HEK293 (cell line): ENCODE data around the gene RPL27.

ENCODE experiments used
- CTCF ChIA-PET: fragments of 350-600 bp; formaldehyde crosslinking; extraction: SDS; loops from one replicate; lab custom pipeline; 2021; ENCODE audit warnings: antibody characterized with exemption; lab: Yijun Ruan, JAX
- POLR2A ChIA-PET: fragments of 300-600 bp; formaldehyde crosslinking; extraction: SDS; loops from one replicate; lab custom pipeline; 2020; ENCODE audit warnings: antibody characterized with exemption, inconsistent platforms; lab: Yijun Ruan, JAX
- H3K27ac ChIP-seq: fragments of 200-500 bp; sonication (Bioruptor generic); 2 replicates; pipeline ENCODE4 v1.5.1; 2014; ENCODE audit warnings: low read depth, low read length, control low read depth, inconsistent platforms; ENCODE audit errors: extremely low read depth
- H3K36me3 ChIP-seq, 2 experiments: fragments of 200-500 bp in 1 of 2; sonication (Bioruptor generic) in 1 of 2; 1 replicate in 1 of 2; 2 replicates in 1 of 2; pipeline ENCODE4 v1.5.1; 2014 to 2017; ENCODE audit warnings: inconsistent platforms in 2 of 2, low read length in 2 of 2; ENCODE audit not compliant: control insufficient read depth in 2 of 2, insufficient read depth in 1 of 2
- H3K4me1 ChIP-seq: fragments of 200-500 bp; sonication (Bioruptor generic); 2 replicates; pipeline ENCODE4 v1.5.1; 2014; ENCODE audit warnings: mild to moderate bottlenecking, low read length, inconsistent platforms; ENCODE audit not compliant: control insufficient read depth, insufficient read depth
- H3K4me3 ChIP-seq: 2 replicates; pipeline ENCODE4 v1.5.1; 2011; ENCODE audit warnings: low read depth, mild to moderate bottlenecking, control low read depth, low read length, moderate library complexity
- H3K9me3 ChIP-seq: fragments of 200-500 bp; sonication (Bioruptor generic); 2 replicates; pipeline ENCODE4 v1.5.1; 2014; ENCODE audit warnings: low read depth, low read length, inconsistent platforms; ENCODE audit not compliant: control insufficient read depth, insufficient read depth
- HOXA7 ChIP-seq: sonication (generic); formaldehyde crosslinking; IDR thresholded peaks from 2 replicates; pipeline ENCODE4 v1.8.1; 2022; ENCODE audit warnings: missing genetic modification reagents, borderline replicate concordance
- ZBTB17 ChIP-seq: fragments of 450-650 bp; formaldehyde crosslinking; IDR thresholded peaks from 2 replicates; pipeline ENCODE4 v1.5.1; 2016; ENCODE audit warnings: missing biosample characterization, missing genetic modification characterization
- ZBTB20 ChIP-seq: fragments of 450-650 bp; formaldehyde crosslinking; IDR thresholded peaks from 2 replicates; pipeline ENCODE4 v1.5.1; 2016; ENCODE audit warnings: missing biosample characterization, missing genetic modification characterization
- ZBTB7A ChIP-seq: fragments of 450-650 bp; formaldehyde crosslinking; IDR thresholded peaks from 2 replicates; pipeline ENCODE4 v1.5.1; 2016; ENCODE audit warnings: low read depth, missing biosample characterization, missing genetic modification characterization
- ZEB2 ChIP-seq: fragments of 450-650 bp; formaldehyde crosslinking; IDR thresholded peaks from 2 replicates; pipeline ENCODE4 v1.5.1; 2016; ENCODE audit warnings: missing biosample characterization, missing genetic modification characterization
- ZFHX2 ChIP-seq: fragments of 450-650 bp; formaldehyde crosslinking; conservative IDR thresholded peaks from 2 replicates; pipeline ENCODE4 v1.5.1; 2016; ENCODE audit warnings: missing biosample characterization, missing genetic modification characterization
- ZFP41 ChIP-seq: fragments of 450-650 bp; formaldehyde crosslinking; IDR thresholded peaks from 2 replicates; pipeline ENCODE4 v1.5.1; 2016; ENCODE audit warnings: missing biosample characterization, missing genetic modification characterization, borderline replicate concordance
- ZFP69B ChIP-seq: fragments of 450-650 bp; formaldehyde crosslinking; IDR thresholded peaks from 2 replicates; pipeline ENCODE4 v1.5.1; 2016; ENCODE audit warnings: missing biosample characterization, missing genetic modification characterization
- ZNF624 ChIP-seq: fragments of 450-650 bp; formaldehyde crosslinking; IDR thresholded peaks from 2 replicates; pipeline ENCODE4 v1.5.1; 2017; ENCODE audit warnings: missing biosample characterization, missing genetic modification characterization
- ZNF670 ChIP-seq: fragments of 450-650 bp; formaldehyde crosslinking; IDR thresholded peaks from 2 replicates; pipeline ENCODE4 v1.5.1; 2016; ENCODE audit warnings: missing biosample characterization, missing genetic modification characterization, low read depth
- ZNF777 ChIP-seq: fragments of 450-650 bp; formaldehyde crosslinking; IDR thresholded peaks from 2 replicates; pipeline ENCODE4 v1.5.1; 2017; ENCODE audit warnings: missing biosample characterization, missing genetic modification characterization, borderline replicate concordance
- ZSCAN16 ChIP-seq: fragments of 450-650 bp; formaldehyde crosslinking; IDR thresholded peaks from 2 replicates; pipeline ENCODE4 v1.5.1; 2016; ENCODE audit warnings: missing biosample characterization, missing genetic modification characterization
- ZSCAN23 ChIP-seq: fragments of 450-650 bp; formaldehyde crosslinking; IDR thresholded peaks from 2 replicates; pipeline ENCODE4 v1.5.1; 2016; ENCODE audit warnings: missing biosample characterization, missing genetic modification characterization
- ZXDB ChIP-seq: fragments of 450-650 bp; formaldehyde crosslinking; IDR thresholded peaks from 2 replicates; pipeline ENCODE4 v1.5.1; 2016; ENCODE audit warnings: missing biosample characterization, missing genetic modification characterization
- TF ChIP-seq, protein P1 (sequence below): fragments of 450-650 bp; formaldehyde crosslinking; IDR thresholded peaks from 2 replicates; pipeline ENCODE4 v1.5.1; 2016; ENCODE audit warnings: missing biosample characterization, missing genetic modification characterization
- TF ChIP-seq, protein P2 (sequence below): sonication (generic); formaldehyde crosslinking; IDR thresholded peaks from 2 replicates; pipeline ENCODE4 v1.8.1; 2022; ENCODE audit warnings: mild to moderate bottlenecking, moderate library complexity, missing genetic modification reagents
- TF ChIP-seq, protein P3 (sequence below): fragments of 450-650 bp; formaldehyde crosslinking; IDR thresholded peaks from 2 replicates; pipeline ENCODE4 v1.5.1; 2016; ENCODE audit warnings: missing biosample characterization, missing genetic modification characterization
- TF ChIP-seq, protein P4 (sequence below): fragments of 450-650 bp; IDR thresholded peaks from 2 replicates; pipeline ENCODE4 v1.5.1; 2018; ENCODE audit warnings: missing biosample characterization, mild to moderate bottlenecking, missing genetic modification characterization
- TF ChIP-seq, protein P5 (sequence below): fragments of 450-650 bp; formaldehyde crosslinking; IDR thresholded peaks from 2 replicates; pipeline ENCODE4 v1.5.1; 2017; ENCODE audit warnings: missing biosample characterization, mild to moderate bottlenecking, missing genetic modification characterization, moderate library complexity
- TF ChIP-seq, protein P6 (sequence below): fragments of 450-650 bp; formaldehyde crosslinking; IDR thresholded peaks from 2 replicates; pipeline ENCODE4 v1.5.1; 2016; ENCODE audit warnings: missing biosample characterization, missing genetic modification characterization
- TF ChIP-seq, protein P7 (sequence below): fragments of 450-650 bp; formaldehyde crosslinking; optimal IDR thresholded peaks from 2 replicates; pipeline ENCODE3; 2016; ENCODE audit warnings: missing biosample characterization, mild to moderate bottlenecking, missing genetic modification characterization

Gene RPL27

DNA sequence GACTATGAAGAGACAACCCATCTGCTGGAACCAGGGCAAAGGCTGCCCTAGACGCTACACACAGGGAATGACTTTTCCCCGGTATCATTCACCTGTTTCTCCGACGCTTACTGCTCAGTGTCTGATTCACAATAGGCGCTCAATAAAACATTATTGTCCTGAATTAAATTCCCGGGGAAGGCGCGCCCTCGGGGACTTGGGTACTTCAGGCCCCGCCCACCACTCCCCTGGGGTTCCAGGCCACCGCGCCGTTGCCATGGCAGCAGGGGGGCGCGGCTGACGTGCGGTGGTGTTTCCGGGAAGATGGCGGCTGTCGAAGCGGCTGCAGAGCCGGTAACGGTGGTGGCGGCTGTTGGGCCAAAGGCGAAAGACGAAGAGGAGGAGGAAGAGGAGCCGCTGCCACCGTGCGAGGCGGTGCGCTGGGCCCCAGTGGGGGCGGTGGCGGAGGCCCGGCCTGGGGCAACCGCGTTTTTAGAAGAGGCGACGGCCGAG is 17.9 kb upstream of the RPL27 start, which contains the start of gene RUNDC1 (continued):
- TF ChIP-seq, protein P1, sequence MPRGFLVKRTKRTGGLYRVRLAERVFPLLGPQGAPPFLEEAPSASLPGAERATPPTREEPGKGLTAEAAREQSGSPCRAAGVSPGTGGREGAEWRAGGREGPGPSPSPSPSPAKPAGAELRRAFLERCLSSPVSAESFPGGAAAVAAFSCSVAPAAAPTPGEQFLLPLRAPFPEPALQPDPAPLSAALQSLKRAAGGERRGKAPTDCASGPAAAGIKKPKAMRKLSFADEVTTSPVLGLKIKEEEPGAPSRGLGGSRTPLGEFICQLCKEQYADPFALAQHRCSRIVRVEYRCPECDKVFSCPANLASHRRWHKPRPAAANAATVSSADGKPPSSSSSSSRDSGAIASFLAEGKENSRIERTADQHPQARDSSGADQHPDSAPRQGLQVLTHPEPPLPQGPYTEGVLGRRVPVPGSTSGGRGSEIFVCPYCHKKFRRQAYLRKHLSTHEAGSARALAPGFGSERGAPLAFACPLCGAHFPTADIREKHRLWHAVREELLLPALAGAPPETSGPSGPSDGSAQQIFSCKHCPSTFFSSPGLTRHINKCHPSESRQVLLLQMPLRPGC (tag by site-specific recombination) = peak; percentile 19; the same call in 1 of the 2 replicates
- TF ChIP-seq ZNF624 = no peak

DNA sequence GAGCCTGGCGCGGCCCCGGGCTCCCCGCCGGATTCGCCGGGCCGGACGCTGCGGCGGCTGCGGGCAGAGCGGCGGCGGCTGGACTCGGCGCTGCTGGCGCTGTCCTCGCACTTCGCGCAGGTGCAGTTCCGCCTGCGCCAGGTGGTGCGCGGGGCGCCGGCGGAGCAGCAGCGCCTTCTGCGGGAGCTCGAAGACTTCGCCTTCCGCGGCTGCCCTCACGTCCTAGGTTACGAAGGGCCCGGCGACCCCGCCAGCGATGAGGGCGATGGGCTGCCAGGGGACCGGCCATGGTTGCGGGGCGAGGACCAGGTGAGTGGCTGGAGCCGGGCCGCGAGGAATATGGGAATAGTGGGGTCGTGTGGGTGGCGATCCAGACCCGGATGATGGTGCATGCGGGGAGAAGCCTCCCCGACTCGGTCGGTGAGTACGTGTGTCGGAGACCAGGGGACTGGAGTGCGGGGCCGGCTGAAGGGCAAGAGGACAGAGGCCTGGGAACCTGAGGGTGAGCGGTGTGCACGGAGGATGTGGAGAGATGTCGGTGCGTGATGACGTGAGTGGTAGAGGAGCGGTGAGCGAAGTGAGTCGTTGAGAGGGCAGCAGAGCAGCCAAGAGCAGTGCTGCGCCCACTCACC is 17.3 kb upstream of the RPL27 start:
- peaks cover 10% of the 10 kb centered on the region for H3K4me1 ChIP-seq
- H3K36me3 ChIP-seq = peaks cover 9 to 16% of the 10 kb centered on the region in 2 experiments
- CTCF ChIA-PET = interaction anchor here (0.6 to 1.0 kb wide), 2 partner anchors 14 to 17 kb away, joined by 3 read pairs; partner anchors contain the start of gene RPL27
- no peaks in the 10 kb centered on the region for H3K9me3 ChIP-seq
- H3K27ac ChIP-seq = peak overlapping the region; percentile 78
- POLR2A ChIA-PET = interaction anchor here (2.2 to 4.2 kb wide), 2 partner anchors 15 to 17 kb away, joined by 7 to 26 read pairs; partner anchors contain the start of gene RPL27
- H3K4me3 ChIP-seq = peak overlapping the region; percentile 85
- TF ChIP-seq ZEB2 (tag by site-specific recombination) = peak; percentile 51
- TF ChIP-seq, protein P2, sequence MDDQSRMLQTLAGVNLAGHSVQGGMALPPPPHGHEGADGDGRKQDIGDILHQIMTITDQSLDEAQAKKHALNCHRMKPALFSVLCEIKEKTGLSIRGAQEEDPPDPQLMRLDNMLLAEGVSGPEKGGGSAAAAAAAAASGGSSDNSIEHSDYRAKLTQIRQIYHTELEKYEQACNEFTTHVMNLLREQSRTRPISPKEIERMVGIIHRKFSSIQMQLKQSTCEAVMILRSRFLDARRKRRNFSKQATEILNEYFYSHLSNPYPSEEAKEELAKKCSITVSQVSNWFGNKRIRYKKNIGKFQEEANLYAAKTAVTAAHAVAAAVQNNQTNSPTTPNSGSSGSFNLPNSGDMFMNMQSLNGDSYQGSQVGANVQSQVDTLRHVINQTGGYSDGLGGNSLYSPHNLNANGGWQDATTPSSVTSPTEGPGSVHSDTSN (CRISPR knock-in tag) = 0 out of 2 replicates have a peak, but pooled peaks have one; percentile 42
- TF ChIP-seq, protein P3, sequence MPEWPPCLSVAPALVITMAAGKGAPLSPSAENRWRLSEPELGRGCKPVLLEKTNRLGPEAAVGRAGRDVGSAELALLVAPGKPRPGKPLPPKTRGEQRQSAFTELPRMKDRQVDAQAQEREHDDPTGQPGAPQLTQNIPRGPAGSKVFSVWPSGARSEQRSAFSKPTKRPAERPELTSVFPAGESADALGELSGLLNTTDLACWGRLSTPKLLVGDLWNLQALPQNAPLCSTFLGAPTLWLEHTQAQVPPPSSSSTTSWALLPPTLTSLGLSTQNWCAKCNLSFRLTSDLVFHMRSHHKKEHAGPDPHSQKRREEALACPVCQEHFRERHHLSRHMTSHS (tag by site-specific recombination) = no peak
- TF ChIP-seq ZFP69B (tag by site-specific recombination) = peak; percentile 57; the same call in 1 of the 2 replicates
- no peak for TF ChIP-seq ZXDB (tag by site-specific recombination)
- TF ChIP-seq, protein P4, sequence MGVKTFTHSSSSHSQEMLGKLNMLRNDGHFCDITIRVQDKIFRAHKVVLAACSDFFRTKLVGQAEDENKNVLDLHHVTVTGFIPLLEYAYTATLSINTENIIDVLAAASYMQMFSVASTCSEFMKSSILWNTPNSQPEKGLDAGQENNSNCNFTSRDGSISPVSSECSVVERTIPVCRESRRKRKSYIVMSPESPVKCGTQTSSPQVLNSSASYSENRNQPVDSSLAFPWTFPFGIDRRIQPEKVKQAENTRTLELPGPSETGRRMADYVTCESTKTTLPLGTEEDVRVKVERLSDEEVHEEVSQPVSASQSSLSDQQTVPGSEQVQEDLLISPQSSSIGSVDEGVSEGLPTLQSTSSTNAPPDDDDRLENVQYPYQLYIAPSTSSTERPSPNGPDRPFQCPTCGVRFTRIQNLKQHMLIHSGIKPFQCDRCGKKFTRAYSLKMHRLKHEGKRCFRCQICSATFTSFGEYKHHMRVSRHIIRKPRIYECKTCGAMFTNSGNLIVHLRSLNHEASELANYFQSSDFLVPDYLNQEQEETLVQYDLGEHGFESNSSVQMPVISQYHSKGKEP (tag by site-specific recombination) = peak; percentile 41; the same call in 1 of the 2 replicates
- TF ChIP-seq ZBTB17 = peak; percentile 90
- TF ChIP-seq ZSCAN16 (tag by site-specific recombination) = no peak
- TF ChIP-seq HOXA7 (CRISPR knock-in tag) = no peak
- TF ChIP-seq, protein P5, sequence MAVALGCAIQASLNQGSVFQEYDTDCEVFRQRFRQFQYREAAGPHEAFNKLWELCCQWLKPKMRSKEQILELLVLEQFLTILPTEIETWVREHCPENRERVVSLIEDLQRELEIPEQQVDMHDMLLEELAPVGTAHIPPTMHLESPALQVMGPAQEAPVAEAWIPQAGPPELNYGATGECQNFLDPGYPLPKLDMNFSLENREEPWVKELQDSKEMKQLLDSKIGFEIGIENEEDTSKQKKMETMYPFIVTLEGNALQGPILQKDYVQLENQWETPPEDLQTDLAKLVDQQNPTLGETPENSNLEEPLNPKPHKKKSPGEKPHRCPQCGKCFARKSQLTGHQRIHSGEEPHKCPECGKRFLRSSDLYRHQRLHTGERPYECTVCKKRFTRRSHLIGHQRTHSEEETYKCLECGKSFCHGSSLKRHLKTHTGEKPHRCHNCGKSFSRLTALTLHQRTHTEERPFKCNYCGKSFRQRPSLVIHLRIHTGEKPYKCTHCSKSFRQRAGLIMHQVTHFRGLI (tag by site-specific recombination) = no peak
- no peak for TF ChIP-seq ZSCAN23 (tag by site-specific recombination)
- TF ChIP-seq, protein P6, sequence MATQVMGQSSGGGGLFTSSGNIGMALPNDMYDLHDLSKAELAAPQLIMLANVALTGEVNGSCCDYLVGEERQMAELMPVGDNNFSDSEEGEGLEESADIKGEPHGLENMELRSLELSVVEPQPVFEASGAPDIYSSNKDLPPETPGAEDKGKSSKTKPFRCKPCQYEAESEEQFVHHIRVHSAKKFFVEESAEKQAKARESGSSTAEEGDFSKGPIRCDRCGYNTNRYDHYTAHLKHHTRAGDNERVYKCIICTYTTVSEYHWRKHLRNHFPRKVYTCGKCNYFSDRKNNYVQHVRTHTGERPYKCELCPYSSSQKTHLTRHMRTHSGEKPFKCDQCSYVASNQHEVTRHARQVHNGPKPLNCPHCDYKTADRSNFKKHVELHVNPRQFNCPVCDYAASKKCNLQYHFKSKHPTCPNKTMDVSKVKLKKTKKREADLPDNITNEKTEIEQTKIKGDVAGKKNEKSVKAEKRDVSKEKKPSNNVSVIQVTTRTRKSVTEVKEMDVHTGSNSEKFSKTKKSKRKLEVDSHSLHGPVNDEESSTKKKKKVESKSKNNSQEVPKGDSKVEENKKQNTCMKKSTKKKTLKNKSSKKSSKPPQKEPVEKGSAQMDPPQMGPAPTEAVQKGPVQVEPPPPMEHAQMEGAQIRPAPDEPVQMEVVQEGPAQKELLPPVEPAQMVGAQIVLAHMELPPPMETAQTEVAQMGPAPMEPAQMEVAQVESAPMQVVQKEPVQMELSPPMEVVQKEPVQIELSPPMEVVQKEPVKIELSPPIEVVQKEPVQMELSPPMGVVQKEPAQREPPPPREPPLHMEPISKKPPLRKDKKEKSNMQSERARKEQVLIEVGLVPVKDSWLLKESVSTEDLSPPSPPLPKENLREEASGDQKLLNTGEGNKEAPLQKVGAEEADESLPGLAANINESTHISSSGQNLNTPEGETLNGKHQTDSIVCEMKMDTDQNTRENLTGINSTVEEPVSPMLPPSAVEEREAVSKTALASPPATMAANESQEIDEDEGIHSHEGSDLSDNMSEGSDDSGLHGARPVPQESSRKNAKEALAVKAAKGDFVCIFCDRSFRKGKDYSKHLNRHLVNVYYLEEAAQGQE = peak; percentile 24; the same call in 1 of the 2 replicates
- peak; percentile 68 for TF ChIP-seq ZFHX2 (tag by site-specific recombination)
- no peak for TF ChIP-seq ZBTB7A (tag by site-specific recombination)
- TF ChIP-seq, protein P7, sequence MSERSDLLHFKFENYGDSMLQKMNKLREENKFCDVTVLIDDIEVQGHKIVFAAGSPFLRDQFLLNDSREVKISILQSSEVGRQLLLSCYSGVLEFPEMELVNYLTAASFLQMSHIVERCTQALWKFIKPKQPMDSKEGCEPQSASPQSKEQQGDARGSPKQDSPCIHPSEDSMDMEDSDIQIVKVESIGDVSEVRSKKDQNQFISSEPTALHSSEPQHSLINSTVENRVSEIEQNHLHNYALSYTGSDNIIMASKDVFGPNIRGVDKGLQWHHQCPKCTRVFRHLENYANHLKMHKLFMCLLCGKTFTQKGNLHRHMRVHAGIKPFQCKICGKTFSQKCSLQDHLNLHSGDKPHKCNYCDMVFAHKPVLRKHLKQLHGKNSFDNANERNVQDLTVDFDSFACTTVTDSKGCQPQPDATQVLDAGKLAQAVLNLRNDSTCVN (tag by site-specific recombination) = peak; percentile 53
- TF ChIP-seq ZNF777 = 0 out of 2 replicates have a peak, but pooled peaks have one; percentile 27
- no peak for TF ChIP-seq ZNF670 (tag by site-specific recombination)
- TF ChIP-seq ZBTB20 (tag by site-specific recombination) = peak; percentile 90
- TF ChIP-seq ZFP41 (tag by site-specific recombination) = no peak
